Activated CD8-positive, alpha-beta memory T cell treated with anti-CD3 and anti-CD28 coated beads for 36 hours (primary cell): ENCODE measurements around the gene ARL14EP. TPM values are rescaled to one million over a fixed set of nuclear protein-coding genes. Genes with fewer than 3 reads are reported as not detected.

Experiments
- CTCF ChIA-PET: fragments of 350-600 bp; sonication (Branson Sonifier 250); formaldehyde crosslinking; loops from one replicate; lab custom pipeline; 2021; ENCODE audit warnings: antibody characterized with exemption; lab: Charles Lee
- POLR2A ChIA-PET: fragments of 350-600 bp; sonication (Branson Sonifier 250); formaldehyde crosslinking; loops from one replicate; lab custom pipeline; 2021; ENCODE audit warnings: antibody characterized with exemption; lab: Charles Lee
- total RNA-seq, 2 experiments: library from RNA; stranded (reverse); gene quantifications; one replicate each; pipeline ENCODE4 v1.2.3, GENCODE V29; 2021

The ARL14EP gene
- 10 to 100 TPM; 29.7 to 33.9 TPM for total RNA-seq

GRCh38 chr11:30322826-30323710 is at the start of gene ARL14EP:
ARL14EP (plus strand) TSS chr11:30323104; CDS start chr11:30330949, 7,845 bp downstream.
- POLR2A ChIA-PET = interaction anchor here (1.3 kb wide), 1 partner anchor 11 kb away, joined by 4 read pairs; no protein-coding TSS in a partner anchor
- CTCF ChIA-PET = interaction anchor here (1.0 kb wide), 1 partner anchor 18 kb away, joined by 3 read pairs; no protein-coding TSS in a partner anchor

GRCh38 chr11:30277176-30277575 is 45.7 kb upstream of the ARL14EP start:
- POLR2A ChIA-PET = no interaction called here
- CTCF ChIA-PET = no interaction called here

- ChIA-PET CTCF (no interaction called here), POLR2A (no interaction called here)
Measured at GRCh38 chr11:30279796-30280195, 43.1 kb upstream of the ARL14EP start.

GRCh38 chr11:30281476-30282288 is 41.2 kb upstream of the ARL14EP start:
- ChIA-PET CTCF (no interaction called here), POLR2A (no interaction called here)

GRCh38 chr11:30282289-30282631 is 40.6 kb upstream of the ARL14EP start:
- ChIA-PET POLR2A (no interaction called here), CTCF (no interaction called here)

GRCh38 chr11:30284836-30285235 is 38.1 kb upstream of the ARL14EP start:
- CTCF ChIA-PET = no interaction called here
- POLR2A ChIA-PET = no interaction called here

GRCh38 chr11:30285416-30286121 is 37.3 kb upstream of the ARL14EP start:
- POLR2A ChIA-PET = no interaction called here
- CTCF ChIA-PET = no interaction called here

GRCh38 chr11:30291331-30291730 is 31.6 kb upstream of the ARL14EP start:
- CTCF ChIA-PET = interaction anchor here (0.6 kb wide), 1 partner anchor 485 kb away, joined by 4 read pairs; no protein-coding TSS in a partner anchor
- POLR2A ChIA-PET = no interaction called here

GRCh38 chr11:30292545-30292944 is 30.4 kb upstream of the ARL14EP start:
- CTCF ChIA-PET = no interaction called here
- POLR2A ChIA-PET = no interaction called here

- CTCF ChIA-PET = no interaction called here
Measured at GRCh38 chr11:30295178-30295885, 27.6 kb upstream of the ARL14EP start.

GRCh38 chr11:30304620-30305019 is 18.3 kb upstream of the ARL14EP start:
- ChIA-PET POLR2A (no interaction called here), CTCF (interaction anchor here (1.1 kb wide), 1 partner anchor 19 kb away, joined by 3 read pairs; the partner anchor contains the start of gene ARL14EP)

More at GRCh38 chr11:30295178-30295885, 27.6 kb upstream of the ARL14EP start:
- POLR2A ChIA-PET = no interaction called here

- ChIA-PET POLR2A (no interaction called here), CTCF (no interaction called here)
Measured at GRCh38 chr11:30310623-30311022, 12.3 kb upstream of the ARL14EP start.

- POLR2A ChIA-PET = no interaction called here
- CTCF ChIA-PET = no interaction called here
Measured at GRCh38 chr11:30311189-30311588, 11.7 kb upstream of the ARL14EP start.

- POLR2A ChIA-PET = no interaction called here
- CTCF ChIA-PET = no interaction called here
Measured at GRCh38 chr11:30312243-30312642, 10.7 kb upstream of the ARL14EP start.

GRCh38 chr11:30313580-30313979 is 9.3 kb upstream of the ARL14EP start:
- CTCF ChIA-PET = no interaction called here
- POLR2A ChIA-PET = no interaction called here

GRCh38 chr11:30314625-30315024 is 8.3 kb upstream of the ARL14EP start:
- POLR2A ChIA-PET = no interaction called here
- CTCF ChIA-PET = no interaction called here

- ChIA-PET CTCF (no interaction called here), POLR2A (no interaction called here)
Measured at GRCh38 chr11:30316237-30316636, 6.7 kb upstream of the ARL14EP start.

- CTCF ChIA-PET = no interaction called here
- POLR2A ChIA-PET = no interaction called here
Measured at GRCh38 chr11:30317030-30317429, 5.9 kb upstream of the ARL14EP start.

- ChIA-PET CTCF (interaction anchor here (0.6 kb wide), 1 partner anchor 177 kb away, joined by 3 read pairs; no protein-coding TSS in a partner anchor), POLR2A (no interaction called here)
Measured at GRCh38 chr11:30321321-30321720, 1.6 kb upstream of the ARL14EP start.
